ENCODE measurements around the gene SIRT3. TPM values are rescaled to one million over a fixed set of nuclear protein-coding genes. Genes with fewer than 3 reads are reported as not detected.

The SIRT3 gene
- total RNA-seq, 1 experiment from 2014 or later, result 13.8 TPM

GRCh38 chr11:283405-284104 lies 47.4 kb upstream of the SIRT3 start:
- Histone ChIP-seq H3K79me2 (ENCODE audit: low read length) (no peaks in the 10 kb centered on the region), H3K9ac (ENCODE audit: low read length) (no peak overlapping the region), H3K4me3 (ENCODE audit: low read length) (no peak overlapping the region), H3K4me1 (ENCODE audit: insufficient read depth, low read length) (no peaks in the 10 kb centered on the region), H3K36me3 (ENCODE audit: low read depth, low read length) (no peaks in the 10 kb centered on the region), H4K20me1 (ENCODE audit: low read length) (no peaks in the 10 kb centered on the region), H3K27me3 (ENCODE audit: low read length) (peaks cover 22% of the 10 kb centered on the region), H3K27ac (ENCODE audit: low read length) (no peak overlapping the region), H3F3A (ENCODE audit: low read length, unreplicated experiment) (no peaks in the 10 kb centered on the region), H3K9me3 (ENCODE audit: low read length) (no peaks in the 10 kb centered on the region), H3K4me2 (ENCODE audit: low read length) (no peak overlapping the region), H2AFZ (ENCODE audit: low read length) (no peak overlapping the region), H3K9me2 (replicated peaks; ENCODE audit: low read length) (no peaks in the 10 kb centered on the region)
- no TSS peak for BruUV-seq (replicated peaks)
- no peak for TF ChIP-seq EZH2phosphoT487 (IDR thresholded peaks at IDR 0.05; ENCODE audit: borderline replicate concordance, low read length)
- TF ChIP-seq, protein P1, sequence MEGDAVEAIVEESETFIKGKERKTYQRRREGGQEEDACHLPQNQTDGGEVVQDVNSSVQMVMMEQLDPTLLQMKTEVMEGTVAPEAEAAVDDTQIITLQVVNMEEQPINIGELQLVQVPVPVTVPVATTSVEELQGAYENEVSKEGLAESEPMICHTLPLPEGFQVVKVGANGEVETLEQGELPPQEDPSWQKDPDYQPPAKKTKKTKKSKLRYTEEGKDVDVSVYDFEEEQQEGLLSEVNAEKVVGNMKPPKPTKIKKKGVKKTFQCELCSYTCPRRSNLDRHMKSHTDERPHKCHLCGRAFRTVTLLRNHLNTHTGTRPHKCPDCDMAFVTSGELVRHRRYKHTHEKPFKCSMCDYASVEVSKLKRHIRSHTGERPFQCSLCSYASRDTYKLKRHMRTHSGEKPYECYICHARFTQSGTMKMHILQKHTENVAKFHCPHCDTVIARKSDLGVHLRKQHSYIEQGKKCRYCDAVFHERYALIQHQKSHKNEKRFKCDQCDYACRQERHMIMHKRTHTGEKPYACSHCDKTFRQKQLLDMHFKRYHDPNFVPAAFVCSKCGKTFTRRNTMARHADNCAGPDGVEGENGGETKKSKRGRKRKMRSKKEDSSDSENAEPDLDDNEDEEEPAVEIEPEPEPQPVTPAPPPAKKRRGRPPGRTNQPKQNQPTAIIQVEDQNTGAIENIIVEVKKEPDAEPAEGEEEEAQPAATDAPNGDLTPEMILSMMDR (conservative IDR thresholded peaks at IDR 0.05; ENCODE audit: low read depth, low read length), result no peak
- TF ChIP-seq EZH2 (IDR thresholded peaks at IDR 0.05; ENCODE audit: low read length, unreplicated experiment), result no peak
- ChIA-PET CTCF (no interaction called here), POLR2A (ENCODE audit: unreplicated experiment) (interaction anchor here (0.7 kb wide), 1 partner anchor 67 kb away, joined by 9 read pairs; no protein-coding TSS in a partner anchor)
- intact Hi-C loops (cut with micrococcal nuclease), result no loop called here
- DNase-seq, result no peak
- no peak for ATAC-seq

DNA sequence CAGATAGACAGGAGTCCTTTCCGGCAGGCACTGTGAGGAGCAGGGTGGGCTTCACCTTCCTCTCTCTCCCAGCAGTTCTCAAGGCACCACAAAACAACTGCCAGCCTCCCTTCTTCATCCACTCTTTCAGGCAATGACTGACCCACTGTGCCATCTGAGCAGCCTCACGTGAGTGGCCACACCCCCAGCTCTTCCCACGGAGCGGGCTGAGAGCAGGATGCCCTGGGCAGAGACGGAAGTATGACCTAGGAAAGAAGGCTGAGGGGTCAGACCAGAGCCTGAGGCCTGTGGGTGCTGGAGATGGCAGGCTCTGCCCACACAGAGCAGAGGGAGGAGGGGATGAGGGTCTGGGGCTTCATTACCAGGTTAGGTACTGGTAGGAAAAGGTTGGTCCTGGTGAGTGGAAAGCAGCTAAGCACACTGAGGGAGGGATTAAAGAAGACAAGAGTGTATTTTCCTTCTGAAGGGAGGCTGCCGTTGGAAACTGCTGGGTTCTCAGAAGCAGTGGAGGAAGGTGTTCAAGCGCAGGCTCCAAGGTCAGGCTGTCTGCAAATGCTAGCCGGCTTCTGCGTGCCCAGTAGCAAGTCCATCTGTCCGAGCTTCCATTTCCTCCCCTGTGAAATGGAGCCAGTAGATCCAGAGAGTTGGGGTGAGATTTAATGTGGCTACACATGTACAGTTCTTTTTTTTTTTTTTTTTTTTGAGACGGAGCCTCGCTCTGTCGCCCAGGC lies 46.7 kb upstream of the SIRT3 start:
- ChIA-PET POLR2A (ENCODE audit: unreplicated experiment) (interaction anchor here (0.6 to 0.7 kb wide), 2 partner anchors 66 to 124 kb away, joined by 3 to 9 read pairs; no protein-coding TSS in a partner anchor), CTCF (no interaction called here)
- DNase-seq (no peak), ATAC-seq (no peak)
- Histone ChIP-seq H3F3A (ENCODE audit: low read length, unreplicated experiment) (no peaks in the 10 kb centered on the region), H3K9me2 (replicated peaks; ENCODE audit: low read length) (no peaks in the 10 kb centered on the region), H3K4me1 (ENCODE audit: insufficient read depth, low read length) (no peaks in the 10 kb centered on the region), H3K9me3 (ENCODE audit: low read length) (no peaks in the 10 kb centered on the region), H3K4me3 (ENCODE audit: low read length) (no peak overlapping the region), H4K20me1 (ENCODE audit: low read length) (no peaks in the 10 kb centered on the region), H3K36me3 (ENCODE audit: low read depth, low read length) (no peaks in the 10 kb centered on the region), H3K9ac (ENCODE audit: low read length) (no peak overlapping the region), H2AFZ (ENCODE audit: low read length) (no peak overlapping the region), H3K27ac (ENCODE audit: low read length) (no peak overlapping the region), H3K79me2 (ENCODE audit: low read length) (no peaks in the 10 kb centered on the region), H3K27me3 (ENCODE audit: low read length) (peaks cover 22% of the 10 kb centered on the region), H3K4me2 (ENCODE audit: low read length) (no peak overlapping the region)
- TF ChIP-seq EZH2phosphoT487 (IDR thresholded peaks at IDR 0.05; ENCODE audit: borderline replicate concordance, low read length), result no peak
- no peak for TF ChIP-seq EZH2 (IDR thresholded peaks at IDR 0.05; ENCODE audit: low read length, unreplicated experiment)
- TF ChIP-seq, protein P1 (conservative IDR thresholded peaks at IDR 0.05; ENCODE audit: low read depth, low read length), result no peak
- BruUV-seq (replicated peaks), result no TSS peak
- intact Hi-C loops (cut with micrococcal nuclease), result no loop called here

DNA sequence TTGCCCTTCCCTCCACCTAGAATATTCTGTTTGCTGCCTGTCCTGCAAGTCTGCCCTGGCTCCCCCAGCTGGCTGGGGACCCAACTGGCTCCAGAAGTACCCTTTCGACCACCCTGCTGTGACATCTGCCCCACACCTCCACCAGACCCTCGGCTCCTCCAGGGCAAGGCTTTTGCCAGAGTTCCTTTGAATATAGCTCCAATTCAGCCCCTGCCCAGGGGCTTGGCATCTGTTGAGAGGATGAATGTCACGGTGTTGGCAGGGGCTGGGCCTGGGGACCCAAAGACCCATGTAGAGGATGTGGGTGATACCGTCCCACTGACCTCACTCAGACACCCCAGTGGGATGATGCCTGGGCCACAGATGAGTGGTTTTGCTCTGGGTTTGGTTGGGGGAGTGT lies 46.0 kb upstream of the SIRT3 start:
- Histone ChIP-seq H3F3A (ENCODE audit: low read length, unreplicated experiment) (no peaks in the 10 kb centered on the region), H3K9me2 (replicated peaks; ENCODE audit: low read length) (no peaks in the 10 kb centered on the region), H3K9ac (ENCODE audit: low read length) (no peak overlapping the region), H3K27ac (ENCODE audit: low read length) (no peak overlapping the region), H3K79me2 (ENCODE audit: low read length) (no peaks in the 10 kb centered on the region), H4K20me1 (ENCODE audit: low read length) (no peaks in the 10 kb centered on the region), H3K27me3 (ENCODE audit: low read length) (peaks cover 22% of the 10 kb centered on the region), H3K9me3 (ENCODE audit: low read length) (no peaks in the 10 kb centered on the region), H3K4me3 (ENCODE audit: low read length) (no peak overlapping the region), H3K4me1 (ENCODE audit: insufficient read depth, low read length) (no peaks in the 10 kb centered on the region), H2AFZ (ENCODE audit: low read length) (no peak overlapping the region), H3K36me3 (ENCODE audit: low read depth, low read length) (no peaks in the 10 kb centered on the region), H3K4me2 (ENCODE audit: low read length) (no peak overlapping the region)
- DNase-seq, result no peak
- ChIA-PET CTCF (no interaction called here), POLR2A (ENCODE audit: unreplicated experiment) (interaction anchor here (0.6 kb wide), 1 partner anchor 124 kb away, joined by 3 read pairs; no protein-coding TSS in a partner anchor)
- TF ChIP-seq, protein P1 (conservative IDR thresholded peaks at IDR 0.05; ENCODE audit: low read depth, low read length), result no peak
- TF ChIP-seq EZH2phosphoT487 (IDR thresholded peaks at IDR 0.05; ENCODE audit: borderline replicate concordance, low read length) (no peak), EZH2 (IDR thresholded peaks at IDR 0.05; ENCODE audit: low read length, unreplicated experiment) (no peak)
- intact Hi-C loops (cut with micrococcal nuclease), result no loop called here
- no peak for ATAC-seq
- BruUV-seq (replicated peaks), result no TSS peak

All from PC-3 (cell line).